ENCODE data around the gene LAMA2. TPM values are rescaled to one million over a fixed set of nuclear protein-coding genes. Genes with fewer than 3 reads are reported as not detected.

The LAMA2 gene
- total RNA-seq, 1 experiment from 2014 or later = 17.6 TPM

DNA sequence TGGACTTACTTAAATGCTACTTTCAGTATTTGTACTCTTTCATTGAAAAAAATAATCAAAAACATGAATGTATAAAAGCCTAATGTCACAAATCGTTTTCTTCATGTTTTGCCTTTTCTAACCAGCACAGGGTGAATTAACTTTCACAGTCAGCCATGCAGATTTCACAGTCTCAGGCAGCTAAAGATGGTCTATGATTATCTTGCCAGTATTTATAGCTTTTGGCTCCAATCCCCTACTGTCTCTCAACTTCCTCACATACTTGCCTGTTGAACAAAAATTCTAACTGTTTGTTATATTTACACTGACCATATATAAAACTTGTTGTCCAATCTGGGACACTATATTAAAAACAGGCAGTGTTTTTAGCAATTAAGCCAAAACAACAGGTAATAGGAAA is 468.9 kb downstream of the LAMA2 start:
- no peak overlapping the region for H3K27ac ChIP-seq
- no peaks in the 10 kb centered on the region for H3K9me3 ChIP-seq (replicated peaks)
- DNase-seq = no peak
- H3K27me3 ChIP-seq = no peaks in the 10 kb centered on the region
- H3K4me1 ChIP-seq = no peaks in the 10 kb centered on the region
- no peaks in the 10 kb centered on the region for H3K36me3 ChIP-seq
- H3K4me3 ChIP-seq = no peak overlapping the region

DNA sequence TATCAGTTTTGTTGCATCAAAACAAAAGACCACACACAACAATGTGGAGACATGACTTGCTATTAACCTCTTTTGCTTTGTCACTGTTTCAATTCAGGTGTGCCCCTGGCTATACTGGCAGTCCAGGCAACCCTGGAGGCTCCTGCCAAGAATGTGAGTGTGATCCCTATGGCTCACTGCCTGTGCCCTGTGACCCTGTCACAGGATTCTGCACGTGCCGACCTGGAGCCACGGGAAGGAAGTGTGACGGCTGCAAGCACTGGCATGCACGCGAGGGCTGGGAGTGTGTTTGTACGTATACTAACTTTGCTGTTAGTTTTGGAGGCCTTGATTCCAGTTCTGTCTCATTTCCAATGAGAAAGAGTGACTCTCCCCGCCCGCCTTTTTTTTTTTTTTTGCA is 470.1 kb downstream of the LAMA2 start:
- no peak overlapping the region for H3K27ac ChIP-seq
- H3K4me1 ChIP-seq = no peaks in the 10 kb centered on the region
- no peaks in the 10 kb centered on the region for H3K9me3 ChIP-seq (replicated peaks)
- no peaks in the 10 kb centered on the region for H3K27me3 ChIP-seq
- DNase-seq = no peak
- H3K36me3 ChIP-seq = no peaks in the 10 kb centered on the region
- no peak overlapping the region for H3K4me3 ChIP-seq

DNA sequence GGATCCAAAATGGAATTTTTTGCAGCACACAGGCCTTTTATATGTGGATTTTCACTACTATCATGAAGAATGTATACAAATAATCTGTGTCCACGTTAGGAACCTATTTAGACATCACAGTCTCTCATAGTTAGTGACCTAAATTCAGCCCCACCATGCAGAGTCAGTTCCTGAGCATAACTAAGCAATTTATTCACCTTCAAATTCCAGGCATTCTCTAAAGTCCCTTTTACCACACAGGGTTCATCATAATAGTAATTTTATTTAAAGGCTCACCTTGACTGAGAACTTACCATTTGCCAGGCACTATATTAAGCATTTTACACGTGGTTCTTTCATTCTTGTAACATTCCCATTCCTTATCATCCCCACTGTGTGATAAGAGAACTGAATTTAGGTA is 473.2 kb downstream of the LAMA2 start:
- Histone ChIP-seq H3K4me3 (no peak overlapping the region), H3K9me3 (replicated peaks) (no peaks in the 10 kb centered on the region), H3K4me1 (no peaks in the 10 kb centered on the region), H3K27me3 (no peaks in the 10 kb centered on the region), H3K27ac (no peak overlapping the region), H3K36me3 (no peaks in the 10 kb centered on the region)
- DNase-seq = no peak

DNA sequence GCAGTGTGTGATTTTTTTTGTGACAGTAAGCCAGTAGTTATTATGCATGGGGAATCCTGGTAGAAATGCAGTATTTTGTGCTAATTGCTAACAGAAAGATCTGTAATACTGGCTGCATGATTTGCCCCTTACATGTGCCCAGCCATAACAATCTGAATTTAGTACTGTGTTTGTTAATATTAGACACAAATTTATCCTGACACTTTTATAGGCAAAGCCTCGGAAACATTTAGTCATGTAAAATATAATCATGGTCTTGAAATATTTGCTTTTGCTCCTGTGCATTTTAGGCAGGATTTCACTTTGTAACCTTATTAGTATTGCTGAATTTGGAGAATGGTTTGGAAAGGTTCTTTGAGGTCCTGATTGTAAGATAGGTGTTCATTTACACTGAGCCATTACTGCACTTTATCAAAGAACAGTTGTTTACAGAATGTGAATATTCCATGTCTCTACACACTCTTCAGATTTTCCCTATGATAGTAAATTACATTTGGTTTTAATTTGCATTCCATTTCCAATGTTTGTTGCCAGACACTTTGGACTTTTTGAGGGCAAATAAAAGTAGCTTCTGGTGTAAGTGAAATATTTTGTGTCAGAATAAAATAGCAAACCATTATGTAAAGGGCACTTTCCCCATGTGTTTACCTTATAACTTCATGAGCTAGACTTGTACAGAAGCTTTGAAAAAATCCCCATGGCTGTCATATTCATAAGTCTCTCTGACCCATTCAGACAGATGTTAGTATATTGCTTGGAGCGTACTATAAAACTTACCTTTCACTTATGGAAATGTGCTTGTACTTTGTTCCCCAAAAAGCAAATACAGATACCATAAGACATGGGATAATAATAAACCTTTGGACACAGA is 477.1 kb downstream of the LAMA2 start:
- Histone ChIP-seq H3K4me3 (no peak overlapping the region), H3K27me3 (no peaks in the 10 kb centered on the region), H3K4me1 (no peaks in the 10 kb centered on the region), H3K27ac (no peak overlapping the region), H3K36me3 (no peaks in the 10 kb centered on the region), H3K9me3 (replicated peaks) (no peaks in the 10 kb centered on the region)
- no peak for DNase-seq

DNA sequence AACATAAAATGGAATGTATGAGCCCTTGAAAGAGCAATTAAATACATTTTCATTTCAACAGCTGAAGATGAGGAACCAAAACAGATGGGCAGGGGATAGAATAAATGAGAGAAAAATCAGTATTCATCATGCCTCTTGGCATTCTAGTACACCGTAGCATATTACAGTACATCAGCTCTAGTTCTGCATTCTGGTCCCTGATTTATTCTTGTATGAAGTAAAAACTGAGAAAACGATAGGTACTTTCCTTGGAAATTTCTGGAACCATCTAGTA is 477.7 kb downstream of the LAMA2 start:
- Histone ChIP-seq H3K4me1 (no peaks in the 10 kb centered on the region), H3K9me3 (replicated peaks) (no peaks in the 10 kb centered on the region), H3K36me3 (no peaks in the 10 kb centered on the region), H3K4me3 (no peak overlapping the region), H3K27me3 (no peaks in the 10 kb centered on the region), H3K27ac (no peak overlapping the region)
- DNase-seq = no peak

DNA sequence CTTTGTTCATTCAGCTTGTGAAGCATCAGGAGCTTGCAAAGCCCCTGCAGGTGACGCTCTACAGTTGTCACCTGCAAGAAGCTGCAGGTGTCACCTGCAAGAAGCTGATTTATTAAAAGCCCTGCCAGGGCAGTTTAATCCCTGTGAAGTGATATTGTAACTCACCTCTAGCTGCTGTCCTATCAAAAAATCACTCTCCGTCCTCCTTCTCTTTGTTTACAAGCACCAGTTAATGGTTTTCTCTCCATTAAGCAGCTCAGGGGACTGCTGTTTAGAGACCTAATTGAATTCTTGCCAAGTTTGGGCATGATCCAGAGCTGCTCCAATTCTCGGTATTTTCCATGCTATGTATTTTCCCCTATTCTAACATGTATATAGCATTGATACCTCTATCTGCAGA is 481.1 kb downstream of the LAMA2 start:
- Histone ChIP-seq H3K9me3 (replicated peaks) (no peaks in the 10 kb centered on the region), H3K4me3 (no peak overlapping the region), H3K27ac (no peak overlapping the region), H3K4me1 (no peaks in the 10 kb centered on the region), H3K27me3 (no peaks in the 10 kb centered on the region), H3K36me3 (no peaks in the 10 kb centered on the region)
- no peak for DNase-seq

DNA sequence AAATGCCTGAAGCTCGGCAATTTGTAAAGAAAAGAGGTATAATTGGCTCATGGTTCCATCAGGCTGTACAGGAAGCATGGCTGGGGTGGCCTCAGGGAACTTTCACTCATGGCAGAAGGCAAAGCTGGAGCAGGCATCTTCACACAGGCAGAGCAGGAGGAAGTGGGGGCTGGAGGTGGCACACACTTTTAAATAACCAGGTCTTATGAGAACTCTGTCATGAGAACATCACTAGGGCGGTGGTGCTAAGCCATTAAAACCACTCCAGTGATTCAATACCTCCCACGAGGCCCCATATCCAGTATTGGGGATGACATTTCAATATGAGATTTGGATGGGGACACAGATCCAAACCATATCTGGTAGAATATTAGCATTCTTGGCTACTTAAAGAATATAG is 481.8 kb downstream of the LAMA2 start:
- Histone ChIP-seq H3K4me1 (no peaks in the 10 kb centered on the region), H3K27ac (no peak overlapping the region), H3K9me3 (replicated peaks) (no peaks in the 10 kb centered on the region), H3K27me3 (no peaks in the 10 kb centered on the region), H3K36me3 (no peaks in the 10 kb centered on the region), H3K4me3 (no peak overlapping the region)
- DNase-seq = no peak

DNA sequence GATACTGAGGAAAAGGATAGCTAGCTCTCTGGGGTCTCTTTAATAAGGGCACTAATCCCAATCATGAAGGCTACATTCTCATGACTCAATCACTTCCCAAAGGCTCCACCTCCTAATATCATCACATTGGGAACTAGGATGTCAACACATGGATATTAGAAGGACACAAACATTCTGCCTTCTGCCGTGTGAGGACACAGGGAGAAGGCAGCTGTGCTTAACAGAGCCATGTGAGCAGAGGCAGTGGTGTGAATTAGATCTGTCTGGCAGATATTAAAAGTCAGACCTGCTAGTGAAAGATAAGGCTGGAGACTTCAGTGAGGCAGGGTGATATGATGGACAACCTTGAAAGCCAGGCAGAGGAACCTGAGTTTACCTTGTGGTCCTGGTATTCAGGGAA is 485.1 kb downstream of the LAMA2 start:
- DNase-seq = no peak
- H3K36me3 ChIP-seq = no peaks in the 10 kb centered on the region
- H3K27ac ChIP-seq = no peak overlapping the region
- H3K27me3 ChIP-seq = no peaks in the 10 kb centered on the region
- 0 out of 2 replicates have a peak, but pooled peaks cover 3% of the 10 kb centered on the region for H3K4me1 ChIP-seq
- no peak overlapping the region for H3K4me3 ChIP-seq
- no peaks in the 10 kb centered on the region for H3K9me3 ChIP-seq (replicated peaks)

DNA sequence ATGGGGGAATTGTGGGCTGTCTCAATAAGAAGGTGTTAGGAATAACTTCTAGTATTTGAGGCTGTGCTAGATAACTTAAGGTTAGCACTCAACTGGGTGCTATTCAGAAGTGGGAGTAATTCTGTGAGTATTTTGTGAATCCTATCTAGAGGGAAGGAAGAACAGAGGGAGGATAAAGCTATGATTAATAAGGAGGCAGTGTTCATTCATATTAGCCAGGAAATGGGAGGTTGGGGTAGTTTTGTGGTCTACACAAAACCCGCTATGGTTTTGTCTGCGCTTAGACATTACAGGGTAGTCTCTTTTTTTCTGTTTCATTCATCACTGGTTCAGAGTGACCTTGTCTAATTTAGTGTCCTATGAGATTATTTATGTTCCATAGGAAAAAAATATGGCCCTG is 486.0 kb downstream of the LAMA2 start:
- Histone ChIP-seq H3K4me3 (no peak overlapping the region), H3K9me3 (replicated peaks) (no peaks in the 10 kb centered on the region), H3K36me3 (no peaks in the 10 kb centered on the region), H3K27ac (no peak overlapping the region), H3K4me1 (0 out of 2 replicates have a peak, but pooled peaks cover 3% of the 10 kb centered on the region), H3K27me3 (no peaks in the 10 kb centered on the region)
- DNase-seq = no peak

DNA sequence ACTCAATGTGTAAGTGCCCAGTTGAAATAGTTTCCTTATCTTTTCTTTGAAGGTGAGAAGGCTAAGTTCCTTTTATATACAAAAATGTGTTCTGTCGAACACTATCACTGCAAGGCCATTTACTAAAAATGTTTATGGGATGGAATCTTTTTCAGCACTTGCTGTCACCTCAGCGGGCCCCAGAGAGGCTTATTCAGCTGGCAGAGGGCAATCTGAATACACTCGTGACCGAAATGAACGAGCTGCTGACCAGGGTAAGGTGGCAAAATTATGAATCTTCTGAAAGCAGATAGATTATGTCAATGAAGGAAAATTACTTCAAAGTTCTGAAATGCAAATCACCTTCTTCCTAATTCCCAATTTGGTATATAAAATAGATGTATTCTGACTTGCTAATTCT is 486.8 kb downstream of the LAMA2 start:
- no peak overlapping the region for H3K27ac ChIP-seq
- DNase-seq = no peak
- no peaks in the 10 kb centered on the region for H3K36me3 ChIP-seq
- 0 out of 2 replicates have a peak, but pooled peaks cover 3% of the 10 kb centered on the region for H3K4me1 ChIP-seq
- H3K4me3 ChIP-seq = no peak overlapping the region
- H3K27me3 ChIP-seq = no peaks in the 10 kb centered on the region
- no peaks in the 10 kb centered on the region for H3K9me3 ChIP-seq (replicated peaks)

DNA sequence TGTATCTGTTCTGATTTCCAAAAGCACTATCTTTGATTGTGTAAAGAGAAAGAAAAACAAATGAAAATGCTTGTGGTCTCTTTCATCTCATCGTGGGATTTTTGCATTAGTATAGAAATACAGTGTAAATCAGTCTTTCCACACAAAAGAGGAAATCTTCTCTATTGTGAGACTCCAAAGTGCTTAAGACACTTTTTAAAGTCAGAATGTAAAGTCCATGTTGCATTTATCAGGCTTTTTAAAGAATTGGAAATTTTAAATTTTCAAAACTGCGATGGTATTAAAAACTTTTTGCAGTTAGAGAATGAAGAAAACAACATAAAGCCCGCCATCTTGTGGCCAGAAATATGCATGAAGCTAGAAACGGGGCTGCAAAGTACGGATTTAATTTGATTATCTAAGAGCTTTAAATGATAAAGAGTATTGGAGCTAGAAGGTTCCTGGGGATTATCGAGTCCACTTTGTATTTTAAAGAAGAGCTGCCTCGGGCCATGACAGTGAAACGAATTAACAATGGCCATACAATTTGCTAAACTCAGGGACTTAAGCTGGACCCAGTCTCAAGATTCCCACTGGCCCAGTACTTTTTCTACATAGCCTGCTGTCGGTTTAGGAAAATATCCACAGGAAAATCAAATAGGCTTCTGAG is 487.5 kb downstream of the LAMA2 start:
- no peaks in the 10 kb centered on the region for H3K36me3 ChIP-seq
- no peaks in the 10 kb centered on the region for H3K27me3 ChIP-seq
- H3K4me1 ChIP-seq = 0 out of 2 replicates have a peak, but pooled peaks cover 3% of the 10 kb centered on the region
- H3K4me3 ChIP-seq = no peak overlapping the region
- peak; percentile 15 to 68 for DNase-seq
- no peaks in the 10 kb centered on the region for H3K9me3 ChIP-seq (replicated peaks)
- no peak overlapping the region for H3K27ac ChIP-seq

DNA sequence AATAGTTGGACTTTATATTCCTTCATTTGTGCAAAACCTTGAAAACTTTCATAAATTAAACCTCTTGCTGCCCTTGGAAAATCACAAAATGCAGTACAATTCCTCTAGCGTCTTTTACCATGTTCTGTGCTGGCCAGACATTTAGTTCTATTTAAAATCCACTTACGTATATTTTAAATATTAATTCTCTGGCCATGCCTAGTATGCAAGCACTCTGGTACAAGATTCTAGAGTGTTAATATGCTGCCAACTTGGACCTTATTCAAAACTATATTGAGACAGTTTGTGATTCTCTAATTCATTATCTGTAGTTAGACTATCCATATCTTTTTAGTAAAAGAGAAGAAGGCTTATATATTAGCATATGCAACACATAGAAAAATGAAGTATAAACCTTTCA is 498.9 kb downstream of the LAMA2 start:
- Histone ChIP-seq H3K4me3 (no peak overlapping the region), H3K9me3 (replicated peaks) (no peaks in the 10 kb centered on the region), H3K27me3 (no peaks in the 10 kb centered on the region; the same call in 1 of the 2 replicates), H3K27ac (no peak overlapping the region), H3K36me3 (no peaks in the 10 kb centered on the region), H3K4me1 (no peaks in the 10 kb centered on the region)
- no peak for DNase-seq

DNA sequence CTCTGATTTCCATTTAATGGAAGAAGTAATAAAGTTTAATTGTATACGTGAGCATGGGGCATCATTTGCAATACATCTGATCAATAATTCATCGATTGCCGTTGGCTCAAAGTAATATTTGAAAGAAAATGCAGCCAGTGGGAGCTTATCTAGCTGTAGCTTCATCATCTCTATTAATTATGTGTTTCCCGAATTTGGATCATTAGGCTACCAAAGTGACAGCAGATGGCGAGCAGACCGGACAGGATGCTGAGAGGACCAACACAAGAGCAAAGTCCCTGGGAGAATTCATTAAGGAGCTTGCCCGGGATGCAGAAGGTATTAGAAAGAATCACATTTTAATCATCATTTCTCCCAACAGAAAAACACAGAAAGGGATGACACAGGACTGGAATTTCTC is 500.0 kb downstream of the LAMA2 start:
- H3K27ac ChIP-seq = no peak overlapping the region
- H3K9me3 ChIP-seq (replicated peaks) = no peaks in the 10 kb centered on the region
- no peak overlapping the region for H3K4me3 ChIP-seq
- H3K4me1 ChIP-seq = no peaks in the 10 kb centered on the region
- no peaks in the 10 kb centered on the region; the same call in 1 of the 2 replicates for H3K27me3 ChIP-seq
- no peak for DNase-seq
- H3K36me3 ChIP-seq = no peaks in the 10 kb centered on the region

DNA sequence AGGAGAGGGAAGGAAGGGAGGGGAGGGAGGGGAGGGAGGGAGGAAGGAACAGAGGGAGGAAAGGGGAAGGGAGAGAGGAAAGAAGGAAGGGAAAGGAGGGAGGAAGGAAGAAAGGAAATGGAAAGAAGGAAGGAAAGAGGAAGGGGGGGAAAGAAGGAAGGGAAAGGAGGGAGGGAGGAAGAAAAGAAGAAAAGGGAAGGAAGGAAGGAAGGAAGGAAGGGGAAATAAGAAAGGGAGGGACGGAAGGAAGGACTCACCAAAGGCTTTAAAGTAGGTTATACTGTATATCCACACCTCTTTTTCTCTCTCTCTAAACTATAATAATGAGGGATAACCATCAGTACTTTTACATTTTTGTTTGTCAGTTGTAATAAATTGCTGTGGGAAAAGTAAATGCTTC is 502.2 kb downstream of the LAMA2 start:
- no peak for DNase-seq
- no peak overlapping the region for H3K27ac ChIP-seq

DNA sequence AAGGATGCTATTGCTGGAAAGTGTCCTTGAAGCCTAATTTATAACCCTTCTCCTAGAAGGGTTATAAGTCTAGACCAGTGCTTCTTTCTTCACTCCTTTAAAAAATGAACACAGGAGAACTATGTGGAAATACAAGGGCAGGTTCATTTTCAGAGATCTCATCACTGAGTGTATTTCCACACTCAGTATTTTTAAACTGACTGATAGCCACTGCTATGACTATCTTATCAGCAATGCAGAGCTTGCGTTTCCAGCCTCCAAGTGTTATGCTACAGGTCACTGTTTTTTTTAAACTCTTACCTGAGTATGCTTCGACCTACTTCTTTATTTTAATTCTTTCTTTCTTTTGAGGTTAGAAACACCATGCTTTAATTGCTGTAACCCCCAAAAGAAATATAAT is 508.0 kb downstream of the LAMA2 start:
- no peaks in the 10 kb centered on the region for H3K36me3 ChIP-seq
- no peak for DNase-seq
- no peak overlapping the region for H3K4me3 ChIP-seq
- H3K27ac ChIP-seq = no peak overlapping the region
- H3K4me1 ChIP-seq = no peaks in the 10 kb centered on the region
- no peaks in the 10 kb centered on the region for H3K9me3 ChIP-seq (replicated peaks)
- no peaks in the 10 kb centered on the region for H3K27me3 ChIP-seq

More for the DNA sequence above, 502.2 kb downstream of the LAMA2 start:
- no peaks in the 10 kb centered on the region; the same call in 1 of the 2 replicates for H3K27me3 ChIP-seq
- no peaks in the 10 kb centered on the region for H3K36me3 ChIP-seq
- H3K4me1 ChIP-seq = no peaks in the 10 kb centered on the region
- H3K4me3 ChIP-seq = no peak overlapping the region
- no peaks in the 10 kb centered on the region for H3K9me3 ChIP-seq (replicated peaks)

DNA sequence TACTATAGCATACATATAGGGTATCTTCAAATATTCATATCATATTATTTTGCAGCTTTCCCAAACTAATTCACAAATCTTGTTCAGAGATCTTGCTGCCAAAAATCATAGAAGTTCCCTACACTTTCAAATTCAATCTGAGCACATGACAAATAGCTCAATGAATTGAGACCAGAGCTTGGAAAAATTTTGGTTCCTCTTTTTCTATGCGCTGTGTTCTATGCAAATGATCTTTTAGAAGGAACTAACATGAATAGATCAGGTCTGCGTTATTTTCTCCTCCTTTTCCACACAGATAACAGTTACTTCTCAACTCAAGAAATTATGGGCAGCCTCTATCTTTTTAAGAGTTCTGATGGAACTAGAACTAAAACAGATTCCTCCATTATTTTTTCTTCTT is 510.7 kb downstream of the LAMA2 start:
- no peak overlapping the region for H3K4me3 ChIP-seq
- DNase-seq = no peak
- no peak overlapping the region for H3K27ac ChIP-seq

More for the DNA sequence above, 510.7 kb downstream of the LAMA2 start:
- Histone ChIP-seq H3K27me3 (no peaks in the 10 kb centered on the region), H3K4me1 (no peaks in the 10 kb centered on the region), H3K9me3 (replicated peaks) (no peaks in the 10 kb centered on the region), H3K36me3 (no peaks in the 10 kb centered on the region)
